CD4-positive, alpha-beta T cell treated with Interleukin-15 for 4 hours (primary cell): ENCODE data around the gene CD69.

ENCODE experiments used
- DNase-seq: peaks from one replicate; pipeline ENCODE4 v3.0.0-alpha.2; 2020; ENCODE audit warnings: low spot score

CD69 gene

GRCh38 chr12:9760699-9761418 is at the start of gene CD69:
Gene CD69, minus strand, starts transcription at chr12:9760901. Its CDS starts 81 bp downstream, at chr12:9760820.
- DNase-seq, result peak; percentile 88

- no peak for DNase-seq
Observed at GRCh38 chr12:9809866-9810265, 49.2 kb upstream of the CD69 start.

DNA sequence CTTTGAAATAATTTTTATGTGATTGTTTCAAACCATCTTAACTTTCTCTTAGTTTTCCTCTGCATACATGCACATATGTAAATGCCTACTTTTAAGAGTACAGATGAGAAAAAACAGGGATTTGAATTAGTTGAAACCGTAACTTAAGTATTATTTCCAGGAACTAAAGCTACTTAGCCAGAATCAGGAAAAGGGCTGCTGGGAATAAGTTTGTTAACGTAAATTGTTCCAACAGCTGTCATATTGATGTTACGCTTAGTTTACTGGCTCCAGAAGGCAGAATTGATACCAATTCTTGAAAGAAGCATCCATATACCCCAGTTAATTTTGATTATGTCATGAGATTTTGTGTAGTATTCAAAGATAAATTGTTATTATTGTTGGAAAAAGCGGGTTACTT is 48.6 kb upstream of the CD69 start:
- DNase-seq, result no peak

- no peak for DNase-seq
Observed at GRCh38 chr12:9808504-9808903, 47.8 kb upstream of the CD69 start.

DNA sequence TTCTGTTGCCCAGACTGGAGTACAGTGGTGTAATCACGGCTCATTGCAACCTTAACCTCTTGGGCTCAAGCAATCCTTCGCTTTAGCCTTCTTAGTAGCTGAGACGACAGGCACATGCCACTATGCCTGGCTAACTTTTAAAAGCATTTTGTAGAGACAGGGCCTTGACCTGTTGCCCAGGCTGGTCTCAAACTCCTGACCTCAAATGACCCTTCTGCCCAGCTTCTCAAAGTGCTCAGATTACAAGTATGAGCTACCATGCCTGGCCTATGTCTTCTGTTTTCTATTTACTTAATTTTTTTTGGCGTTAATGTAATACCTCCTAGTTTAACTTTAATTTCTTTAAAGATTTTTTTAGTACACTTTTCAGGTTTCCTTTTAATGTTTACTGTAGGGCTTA is 46.0 kb upstream of the CD69 start:
- DNase-seq, result no peak

- DNase-seq, result no peak
Observed at GRCh38 chr12:9805883-9806282, 45.2 kb upstream of the CD69 start.

- DNase-seq, result no peak
Observed at GRCh38 chr12:9799961-9800360, 39.3 kb upstream of the CD69 start.

- DNase-seq, result peak; percentile 80
Observed at GRCh38 chr12:9797722-9798619, 37.3 kb upstream of the CD69 start.

DNA sequence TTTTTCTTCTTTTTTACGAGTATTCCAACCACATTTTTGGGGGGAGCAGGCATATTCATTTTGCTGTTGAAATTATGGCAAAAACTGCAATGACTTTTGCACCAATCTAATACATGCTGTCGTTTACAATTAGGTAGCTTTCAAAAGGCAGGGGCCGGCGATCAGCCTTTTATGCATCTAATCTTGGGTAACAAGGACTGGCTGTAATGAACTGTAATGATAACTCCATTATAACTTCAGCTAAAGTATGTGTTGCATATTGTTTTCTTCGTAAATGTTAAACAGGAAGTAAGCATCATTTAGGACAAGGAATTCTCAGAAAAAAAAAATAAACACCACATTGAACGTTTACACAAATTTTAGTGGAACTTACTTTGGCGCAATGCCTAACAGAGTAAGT is 36.3 kb upstream of the CD69 start:
- DNase-seq, result no peak

DNA sequence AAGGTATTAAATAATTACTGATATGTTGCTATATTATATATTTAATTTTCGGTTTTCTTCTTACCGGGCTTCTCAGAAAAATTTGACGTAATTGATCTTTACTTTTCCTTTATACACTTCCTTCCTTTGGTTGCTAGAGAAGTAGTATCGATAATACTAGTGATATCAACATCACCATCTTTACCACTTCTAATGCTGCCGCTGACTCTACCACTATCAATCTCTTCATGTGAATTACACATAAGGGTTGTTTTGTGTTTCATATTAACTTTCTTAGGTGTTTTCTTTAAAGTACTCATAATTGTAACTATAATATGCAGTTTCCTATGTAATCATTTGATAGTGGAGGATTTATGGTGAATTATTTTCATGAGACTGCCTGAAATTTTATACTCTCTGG is 35.6 kb upstream of the CD69 start:
- DNase-seq, result peak; percentile 60

DNA sequence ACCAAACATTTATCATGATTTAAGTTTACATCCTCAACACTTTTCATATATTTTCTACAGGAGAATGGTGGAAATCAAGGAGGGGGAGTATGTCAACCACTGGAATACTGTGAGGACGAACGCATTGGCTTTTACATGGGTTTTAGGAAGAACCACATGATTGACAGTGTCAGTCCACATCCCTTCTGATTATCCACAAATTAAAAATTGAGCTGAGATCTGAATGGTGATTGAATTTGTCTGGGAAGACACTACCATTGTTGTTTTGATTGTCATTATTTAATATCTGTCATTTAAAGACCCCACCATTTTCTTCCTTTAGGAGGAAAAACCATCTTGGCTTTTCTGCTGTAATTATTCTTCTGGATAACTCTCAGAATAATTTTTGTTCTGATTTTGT is 35.2 kb upstream of the CD69 start:
- DNase-seq, result no peak

DNA sequence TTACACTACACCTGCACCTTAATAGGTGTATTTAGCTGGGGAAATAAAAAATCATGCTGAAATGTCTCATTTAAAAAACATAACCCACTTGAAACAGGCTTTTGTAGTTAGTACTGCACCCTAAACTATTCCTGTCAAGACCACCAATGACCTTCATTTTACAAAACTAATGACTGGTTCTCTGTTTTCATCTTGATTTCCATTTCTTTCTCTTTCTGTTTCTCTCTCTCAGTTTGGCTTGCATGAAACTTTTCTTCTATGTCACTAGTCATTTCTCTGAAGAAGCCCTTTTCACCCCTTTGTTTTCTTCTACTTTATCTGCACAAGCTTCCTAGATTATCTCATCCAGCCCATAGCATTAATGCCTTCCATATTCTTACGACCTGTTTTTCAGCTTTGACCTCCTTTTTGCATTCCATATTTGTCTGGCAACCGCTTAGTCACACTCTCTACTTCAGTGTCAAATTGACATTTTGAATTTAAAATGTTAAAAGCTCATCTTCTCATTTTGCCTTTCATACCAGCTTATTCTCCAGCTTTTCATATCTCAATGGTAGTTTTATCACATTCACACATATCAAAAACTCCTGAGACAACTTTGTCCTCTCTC is 33.9 kb upstream of the CD69 start:
- peak; percentile 13 for DNase-seq

DNA sequence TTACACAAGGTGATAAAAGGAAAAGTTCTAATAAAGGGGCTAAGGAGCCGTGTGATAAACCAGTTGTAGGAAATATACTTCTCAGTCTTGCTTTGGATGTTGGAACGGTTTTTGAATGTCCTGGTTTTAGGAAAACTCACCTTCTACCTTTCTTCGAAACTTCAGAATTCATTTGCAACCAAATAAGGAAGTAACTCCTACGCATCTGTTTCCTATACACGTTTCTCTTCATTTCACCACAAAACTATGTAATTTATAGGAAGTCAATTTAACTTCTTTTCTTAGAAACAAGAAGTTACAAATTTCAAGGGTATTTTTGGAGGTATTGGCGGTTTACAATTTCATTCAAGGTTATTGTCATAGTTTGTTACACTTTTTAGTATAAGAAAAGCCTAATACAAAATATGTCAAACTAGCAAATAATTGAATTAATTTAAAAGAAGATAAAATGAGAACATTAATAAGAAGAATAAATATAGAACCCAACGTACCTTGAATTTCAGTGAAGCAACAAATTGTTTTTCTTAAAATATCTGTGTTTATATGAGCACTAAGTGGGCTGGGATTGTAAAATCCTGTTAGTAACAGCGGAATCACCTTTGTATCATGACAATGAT is 33.2 kb upstream of the CD69 start:
- DNase-seq, result peak; percentile 49

DNA sequence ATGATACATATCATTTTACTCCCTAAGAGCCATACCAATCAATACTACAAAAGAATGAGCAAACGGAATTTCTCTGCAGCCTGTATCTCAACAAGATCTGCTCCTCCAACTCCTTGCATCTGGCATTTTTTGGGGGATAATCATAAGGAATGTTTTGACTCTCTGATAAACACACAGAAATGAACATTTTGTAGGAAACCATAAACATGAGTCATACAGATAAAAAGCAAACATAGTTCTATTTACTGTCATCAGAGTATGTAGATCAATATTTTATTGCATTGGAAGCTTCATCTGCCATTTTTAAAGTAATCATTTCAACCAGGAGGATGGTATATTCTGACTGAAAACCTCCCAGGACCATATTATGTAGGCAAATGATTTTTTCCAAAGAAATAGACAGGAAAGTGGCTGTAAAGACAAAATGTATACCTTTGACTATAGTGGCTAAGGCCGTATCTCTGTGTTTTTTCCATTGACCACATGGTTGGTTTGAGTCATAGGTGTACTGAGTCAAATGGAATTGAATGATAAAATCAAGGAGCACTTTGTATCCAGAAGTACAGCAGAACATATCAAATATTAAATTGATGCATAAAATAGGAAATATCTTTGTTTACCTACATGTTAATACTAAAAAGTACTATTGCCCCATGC is 32.4 kb upstream of the CD69 start:
- DNase-seq, result no peak

GRCh38 chr12:9792185-9792900 is 31.6 kb upstream of the CD69 start:
- DNase-seq, result no peak

DNA sequence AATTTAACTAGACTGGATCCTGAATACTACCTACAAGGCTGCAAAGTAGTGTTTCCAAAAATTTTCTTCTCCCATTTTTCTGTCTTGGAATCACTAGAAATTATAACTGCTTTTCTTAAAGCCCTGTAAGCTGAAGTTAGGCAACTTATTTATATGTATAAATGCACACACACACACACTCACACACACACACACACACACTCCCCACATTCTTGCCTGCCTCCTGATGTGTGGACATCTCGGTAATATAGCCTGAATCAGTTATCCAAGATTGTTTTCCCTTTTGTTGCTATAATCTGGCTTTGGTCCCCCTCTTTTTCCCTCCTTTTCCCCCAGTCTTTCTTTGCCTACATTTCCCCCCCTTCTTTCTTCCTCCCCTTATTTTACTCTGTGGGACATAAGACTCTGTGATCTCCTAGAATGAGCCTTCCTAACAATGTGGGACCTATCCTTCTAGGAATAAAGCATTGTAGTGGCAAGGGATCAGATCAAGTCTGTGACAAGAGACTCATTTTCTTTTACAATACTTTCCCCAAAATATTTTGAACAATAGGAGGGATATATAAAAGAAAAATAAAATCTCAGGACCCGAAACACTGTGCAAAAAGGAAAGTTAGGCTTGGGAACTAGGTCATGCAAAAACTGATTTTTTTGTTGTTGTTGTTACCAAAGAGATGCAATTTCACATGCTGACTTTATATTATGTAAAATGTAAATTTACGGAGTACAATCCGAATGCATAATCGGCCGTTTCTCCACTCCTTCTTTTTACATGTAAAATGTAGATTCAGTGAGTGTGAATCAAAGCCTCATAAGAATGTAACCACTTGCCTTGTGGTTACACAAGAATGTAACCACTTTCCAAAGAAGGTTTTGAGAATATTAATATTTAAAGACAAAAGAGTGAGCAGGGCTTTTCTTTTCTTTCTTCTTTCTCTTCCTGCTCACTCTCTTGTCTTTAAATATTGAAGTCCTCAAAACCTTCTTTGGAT is 26.3 kb upstream of the CD69 start:
- no peak for DNase-seq

GRCh38 chr12:9784816-9785215 is 24.1 kb upstream of the CD69 start:
- DNase-seq, result no peak

GRCh38 chr12:9784326-9784725 is 23.6 kb upstream of the CD69 start:
- no peak for DNase-seq

- DNase-seq, result no peak
Observed at GRCh38 chr12:9782547-9783382, 22.1 kb upstream of the CD69 start.
